CD4-positive, alpha-beta T cell treated with Interleukin-4 for 4 hours (primary cell): ENCODE results near the gene IL12RB2.
"Not testable (repeated sequence)": the region's sequence is repeated elsewhere in the genome, so short reads cannot be mapped to it uniquely, and the experiment has no call there.

Source experiments
- DNase-seq: peaks from one replicate; pipeline ENCODE4 v3.0.0-alpha.2; 2020

IL12RB2 gene

DNA sequence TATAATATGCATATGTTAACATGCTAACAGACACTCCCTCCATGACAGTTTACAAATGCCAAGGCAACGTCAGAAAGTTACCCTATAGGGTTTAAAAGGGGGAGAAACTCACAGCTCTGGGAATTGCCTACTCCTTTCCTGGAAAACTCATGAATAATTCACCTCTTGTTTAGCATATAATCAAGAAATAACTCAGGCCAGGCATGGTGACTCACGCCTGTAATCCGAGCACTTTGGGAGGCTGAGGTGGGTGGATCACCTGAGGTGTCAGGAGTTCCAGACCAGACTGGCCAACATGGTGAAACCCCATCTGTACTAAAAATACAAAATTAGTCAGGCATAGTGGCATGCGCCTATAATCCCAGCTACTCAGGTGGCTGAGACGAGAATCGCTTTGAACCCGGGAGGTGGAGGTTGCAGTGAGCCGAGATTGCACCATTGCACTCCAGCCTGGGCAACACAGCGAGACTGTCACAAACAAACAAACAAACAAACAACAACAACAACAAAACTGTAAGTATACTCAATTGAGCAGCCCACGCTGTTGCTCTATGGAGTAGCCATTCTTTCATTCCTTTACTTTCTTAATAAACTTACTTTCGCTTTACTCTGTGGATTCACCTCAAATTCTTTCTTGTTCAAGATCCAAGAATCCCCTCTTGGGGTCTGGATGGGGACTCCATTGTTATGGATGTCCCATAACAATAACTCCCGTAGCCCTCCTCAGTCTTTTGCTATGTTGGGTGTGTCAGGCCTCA lies 92.5 kb downstream of the IL12RB2 start:
- DNase-seq, result not testable (repeated sequence)

DNA sequence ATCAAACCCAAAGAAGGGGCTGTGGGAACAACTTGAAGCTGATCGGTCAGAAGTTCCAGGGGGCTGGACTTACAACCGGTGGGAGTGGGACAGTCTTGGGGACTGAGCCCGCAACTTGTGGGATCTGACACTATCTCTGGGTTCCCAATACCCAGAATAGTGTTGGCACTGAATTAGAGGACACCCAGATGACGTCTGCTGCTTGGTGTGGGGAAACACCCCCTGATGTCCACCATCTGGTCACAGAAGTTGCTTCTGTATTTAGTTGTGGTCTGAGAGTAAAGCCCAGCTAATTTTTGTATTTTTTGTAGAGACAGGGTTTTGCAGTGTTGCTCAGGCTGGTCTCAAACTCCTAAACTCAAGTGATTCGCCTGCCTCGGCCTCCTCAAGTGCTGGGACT lies 93.8 kb downstream of the IL12RB2 start:
- no peak for DNase-seq

DNA sequence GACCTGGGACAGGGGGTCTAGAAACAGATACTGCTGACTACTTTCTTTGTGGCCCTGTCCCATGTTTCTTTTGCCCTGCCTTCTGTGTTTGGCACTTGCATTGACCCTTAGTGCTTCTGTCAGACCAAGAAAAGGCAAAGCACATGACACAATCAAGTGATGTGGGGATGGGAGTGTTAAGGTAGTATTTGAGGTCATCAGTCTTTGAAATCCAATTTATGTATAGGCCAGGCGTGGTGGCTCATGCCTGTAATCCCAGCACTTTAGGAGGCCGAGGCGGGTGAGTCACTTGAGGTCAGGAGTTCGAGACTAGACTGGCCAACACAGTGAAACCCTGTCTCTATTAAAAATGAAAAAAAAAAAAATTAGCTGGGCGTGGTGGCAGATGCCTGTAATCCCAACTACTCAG lies 96.5 kb downstream of the IL12RB2 start:
- DNase-seq, result no peak

DNA sequence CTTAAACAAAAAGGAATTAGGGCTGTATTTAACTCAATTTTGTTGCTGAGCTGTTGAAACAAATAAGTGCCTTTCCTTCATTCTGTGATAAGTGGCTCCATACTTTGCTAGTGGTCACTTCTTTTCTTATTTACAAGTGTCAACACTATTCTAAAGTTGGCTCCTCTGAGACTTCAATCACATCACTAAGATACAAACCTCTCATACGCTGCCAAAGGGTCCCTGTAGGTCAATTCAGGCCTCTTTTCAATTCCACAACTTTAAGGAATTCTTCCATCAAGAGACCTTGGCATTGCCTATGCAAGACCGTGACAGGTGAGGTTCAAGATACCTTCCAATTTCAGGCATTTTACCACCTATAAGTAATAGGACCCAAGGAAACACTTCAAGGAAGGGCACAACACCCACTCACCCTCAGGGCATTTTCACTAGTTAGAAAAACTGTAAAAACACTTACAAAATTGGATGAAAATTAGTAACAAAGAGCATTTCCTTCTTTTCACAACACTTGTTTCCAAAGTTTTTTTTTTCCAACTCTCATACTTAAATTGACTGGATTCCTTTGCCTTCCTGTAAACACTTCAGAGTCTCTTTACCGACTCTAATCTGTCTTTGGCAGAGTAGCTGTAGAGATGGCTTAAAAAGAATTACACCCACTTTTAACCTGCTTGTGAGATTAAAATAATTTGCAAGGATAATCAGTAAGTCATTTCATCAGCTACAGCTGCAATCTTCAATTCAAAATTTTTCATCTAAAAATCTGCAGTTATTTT lies 98.0 kb downstream of the IL12RB2 start:
- DNase-seq, result no peak

DNA sequence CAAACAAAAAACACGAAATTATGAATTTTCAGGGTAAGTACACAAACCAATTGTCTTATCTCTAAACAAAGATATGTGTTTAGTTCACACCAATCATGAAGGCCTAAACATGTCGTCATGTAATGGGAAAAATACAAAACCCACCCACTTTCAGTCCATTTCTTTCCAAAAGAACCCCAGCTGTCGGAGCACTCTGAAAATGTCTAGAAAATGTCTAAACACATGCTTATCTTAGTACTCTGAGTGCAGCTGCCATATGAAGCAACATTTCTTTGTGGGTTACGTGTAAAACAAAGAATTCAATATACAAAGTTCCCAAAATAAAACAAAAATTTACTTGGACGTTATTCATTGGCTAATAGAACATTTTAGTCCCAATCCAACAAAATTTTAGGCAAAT lies 99.8 kb downstream of the IL12RB2 start:
- DNase-seq, result no peak

DNA sequence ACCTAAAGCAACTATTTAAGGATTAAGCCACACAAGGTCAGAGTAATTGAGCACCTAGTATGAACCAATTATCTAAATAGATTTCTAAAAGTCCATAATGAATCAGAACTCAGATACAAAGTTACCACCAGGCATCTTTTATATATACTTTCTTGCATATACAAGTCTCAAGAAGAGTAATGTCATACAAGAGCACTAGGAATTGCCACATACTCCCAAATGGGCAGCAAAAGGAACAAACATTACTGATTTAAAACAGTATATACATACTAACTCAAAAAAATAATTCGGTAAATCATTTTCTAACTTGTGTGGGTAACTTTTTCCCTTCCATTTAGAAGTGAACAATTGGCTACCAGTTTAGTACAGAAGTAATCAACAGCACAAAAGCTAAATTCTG lies 100.5 kb downstream of the IL12RB2 start:
- no peak for DNase-seq

DNA sequence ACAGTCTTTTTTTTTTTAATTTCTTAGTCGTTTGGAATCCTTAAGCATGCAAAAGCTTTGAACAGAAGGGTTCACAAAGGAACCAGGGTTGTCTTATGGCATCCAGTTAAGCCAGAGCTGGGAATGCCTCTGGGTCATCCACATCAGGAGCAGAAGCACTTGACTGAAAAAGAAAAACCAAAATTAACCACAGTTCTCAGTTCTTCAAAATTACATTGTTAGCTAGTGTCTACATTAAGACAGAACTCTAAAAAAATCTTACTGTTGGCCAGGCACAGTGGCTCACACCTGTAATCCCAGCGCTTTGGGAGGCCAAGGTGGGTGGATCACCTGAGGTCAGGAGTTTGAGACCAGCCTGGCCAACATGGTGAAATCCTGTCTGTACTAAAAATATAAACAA lies 105.4 kb downstream of the IL12RB2 start:
- not testable (repeated sequence) for DNase-seq

DNA sequence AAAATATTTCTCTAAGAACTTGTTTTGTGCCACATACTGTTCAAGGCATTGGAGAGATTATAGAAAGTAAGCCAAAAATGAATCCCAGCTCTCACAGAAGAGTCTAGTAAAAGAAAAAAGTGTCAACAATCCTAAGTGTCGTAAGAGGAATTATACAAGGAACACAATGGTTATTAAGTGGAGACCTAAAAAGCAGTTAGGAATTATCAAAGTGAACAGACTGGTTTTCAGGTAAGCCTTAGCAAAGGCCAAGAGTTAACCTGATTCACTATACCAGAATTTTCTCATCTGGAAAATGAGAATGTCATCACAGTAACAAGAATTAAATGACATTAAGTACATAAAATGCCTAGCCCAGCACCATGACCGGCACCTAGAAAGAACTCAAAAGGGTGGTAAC lies 106.9 kb downstream of the IL12RB2 start:
- DNase-seq, result no peak

DNA sequence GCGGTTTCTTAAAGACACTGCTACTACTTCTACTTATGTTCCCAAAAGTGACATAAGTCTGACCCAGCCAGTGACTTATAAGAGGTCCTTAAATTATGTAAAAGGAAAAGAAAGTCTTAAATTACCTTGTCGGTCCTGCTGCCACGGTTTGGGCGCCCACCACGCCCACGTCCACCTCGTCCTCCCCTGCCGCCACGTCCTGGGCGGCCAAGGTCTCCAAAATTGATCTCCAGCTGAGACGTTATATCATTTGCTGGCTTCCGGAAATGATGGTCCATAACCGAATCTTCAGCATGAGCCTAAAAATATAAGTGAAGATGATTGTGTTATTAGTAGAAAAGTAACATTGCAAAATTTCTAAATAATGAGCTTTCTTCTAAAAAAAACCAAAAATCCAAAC lies 107.4 kb downstream of the IL12RB2 start:
- DNase-seq, result no peak

DNA sequence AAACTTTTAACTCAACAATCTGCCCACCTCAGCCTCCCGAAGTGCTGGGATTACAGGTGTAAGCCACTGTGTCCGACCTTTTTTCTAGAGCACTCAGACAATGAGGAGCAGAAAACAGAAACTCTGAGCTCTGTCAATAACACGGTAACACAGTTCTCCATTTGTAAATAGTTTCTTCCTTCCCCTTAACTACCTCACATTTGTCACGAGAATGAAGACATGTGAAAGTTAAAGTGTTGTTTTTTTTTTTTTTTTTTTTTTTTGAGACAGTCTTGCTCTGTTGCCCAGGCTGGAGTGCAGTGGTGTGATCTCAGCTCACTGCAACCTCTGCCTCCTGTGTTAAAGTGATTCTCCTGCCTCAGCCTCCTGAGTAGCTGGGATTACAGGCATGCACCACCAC lies 110.1 kb downstream of the IL12RB2 start:
- DNase-seq, result not testable (repeated sequence)

DNA sequence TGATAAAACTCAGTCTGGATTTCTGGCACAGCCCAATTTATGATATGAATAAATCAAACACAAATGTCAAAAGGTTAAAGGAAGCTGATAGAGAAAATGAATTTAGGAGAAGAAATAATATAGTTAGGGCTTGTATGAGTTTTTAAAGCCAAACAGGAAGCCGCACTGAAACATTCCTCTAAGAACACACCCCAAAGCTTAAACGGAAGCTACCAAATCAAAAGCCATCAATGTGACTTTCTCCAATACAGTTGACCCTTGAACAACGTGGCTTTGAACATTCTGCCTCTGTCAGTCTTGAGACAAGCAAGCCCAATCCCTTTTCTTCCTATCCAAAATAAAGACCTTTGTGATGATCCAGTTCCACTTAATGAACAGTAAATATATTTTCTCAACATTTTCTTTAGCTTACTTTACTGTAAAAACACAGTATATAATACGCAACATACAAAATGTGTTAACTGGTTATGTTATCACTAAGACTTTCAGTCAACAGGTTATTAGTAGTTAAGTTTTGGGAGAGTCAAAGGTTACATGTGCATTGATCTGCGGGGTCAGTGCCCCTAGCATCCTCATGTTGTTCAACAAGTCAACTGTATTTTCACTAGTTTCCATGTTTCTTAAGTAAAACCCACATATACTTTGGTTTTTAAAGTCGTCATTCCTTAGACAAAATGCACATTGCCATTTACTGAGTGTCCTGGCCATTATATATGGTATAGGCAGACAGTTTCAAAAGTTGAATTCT lies 111.3 kb downstream of the IL12RB2 start:
- DNase-seq, result no peak

DNA sequence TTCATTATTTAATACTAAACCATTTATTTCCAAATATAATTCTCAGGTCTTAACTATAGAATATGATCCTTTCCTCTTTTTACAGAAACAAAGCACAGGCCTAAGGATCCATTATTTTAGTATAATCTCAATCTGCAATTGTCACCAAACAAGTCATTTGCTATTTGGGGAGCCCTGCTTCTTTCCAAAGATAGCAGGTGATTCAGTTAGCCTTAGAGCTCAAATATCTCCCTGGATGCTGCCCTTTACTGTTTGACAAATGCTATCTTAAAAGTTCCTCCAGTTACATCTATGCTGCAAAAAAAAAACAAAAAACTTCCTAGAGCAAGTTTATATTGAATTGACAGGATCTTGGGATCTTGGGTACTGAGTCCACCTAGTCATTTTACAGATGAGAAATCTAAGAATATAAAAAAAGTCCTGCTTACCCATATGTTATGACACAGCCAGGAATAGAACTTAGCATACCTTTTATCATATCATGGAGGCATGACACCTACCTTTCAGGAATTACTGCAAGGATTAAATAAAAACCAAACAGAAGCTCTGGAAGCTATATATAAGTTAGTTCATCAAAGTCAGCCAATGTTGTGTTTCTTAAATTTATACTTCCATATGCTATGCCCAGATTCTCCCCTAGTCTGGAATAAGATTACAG lies 113.3 kb downstream of the IL12RB2 start:
- DNase-seq, result no peak

DNA sequence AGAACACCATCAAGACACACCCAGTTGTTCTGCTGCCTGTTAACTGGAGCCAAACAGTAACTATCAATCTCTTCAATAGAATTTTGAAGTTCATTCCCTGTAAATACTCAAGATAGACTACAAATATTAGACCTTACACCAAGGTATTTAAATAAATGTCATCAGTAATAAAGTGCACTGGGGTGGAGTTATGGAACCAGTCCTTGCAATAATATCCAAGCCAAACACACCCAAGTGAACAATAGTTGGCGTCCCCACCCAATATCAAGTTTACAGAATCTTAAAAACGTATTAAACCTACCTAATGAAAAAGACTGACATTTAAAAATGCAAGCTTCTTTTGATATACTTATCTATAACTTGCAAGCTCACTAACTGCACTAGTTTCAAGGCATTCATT lies 119.8 kb downstream of the IL12RB2 start:
- no peak for DNase-seq

DNA sequence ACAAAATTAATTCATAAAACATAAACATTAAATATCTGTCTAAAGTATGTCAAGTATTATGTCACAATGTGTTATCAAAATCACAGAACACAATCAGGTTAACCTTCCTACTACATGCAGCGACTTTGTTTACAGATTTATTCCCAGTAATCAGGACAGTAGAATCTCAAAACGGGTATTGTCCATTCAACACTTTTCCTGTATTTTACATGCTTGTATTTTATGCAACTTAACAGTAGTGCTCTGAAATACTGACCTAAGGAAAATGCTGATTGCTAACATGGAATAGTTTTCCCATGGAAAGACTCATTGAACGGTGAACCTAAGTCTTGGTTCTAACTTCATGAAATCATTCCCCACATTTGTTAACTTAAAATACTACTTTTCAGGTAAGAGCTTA lies 120.3 kb downstream of the IL12RB2 start:
- DNase-seq, result no peak

DNA sequence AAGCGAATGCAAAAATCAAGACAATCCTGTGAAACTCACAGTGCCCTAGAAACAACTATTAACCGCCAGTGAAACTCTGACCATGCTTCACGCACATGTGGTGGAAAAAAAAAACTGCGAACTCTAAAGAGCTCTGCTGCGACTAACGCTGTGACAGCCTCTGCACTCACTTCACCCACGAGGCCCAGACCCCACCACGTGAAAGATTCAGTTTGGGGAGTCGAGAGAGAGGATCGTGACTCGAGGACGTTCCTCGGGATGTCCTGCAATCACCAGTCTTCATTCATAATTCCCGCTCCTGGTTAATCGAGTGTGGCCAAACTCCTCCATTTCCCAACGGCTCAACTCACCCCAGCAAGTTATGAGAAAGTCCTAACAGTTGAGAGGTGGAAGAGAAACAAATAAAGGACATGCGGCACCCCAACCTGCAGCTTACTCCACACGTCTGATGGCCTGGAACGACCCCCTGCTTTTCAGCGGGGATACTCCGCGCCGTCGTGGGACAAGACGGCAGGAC lies 121.4 kb downstream of the IL12RB2 start:
- peak; percentile 11 for DNase-seq

DNA sequence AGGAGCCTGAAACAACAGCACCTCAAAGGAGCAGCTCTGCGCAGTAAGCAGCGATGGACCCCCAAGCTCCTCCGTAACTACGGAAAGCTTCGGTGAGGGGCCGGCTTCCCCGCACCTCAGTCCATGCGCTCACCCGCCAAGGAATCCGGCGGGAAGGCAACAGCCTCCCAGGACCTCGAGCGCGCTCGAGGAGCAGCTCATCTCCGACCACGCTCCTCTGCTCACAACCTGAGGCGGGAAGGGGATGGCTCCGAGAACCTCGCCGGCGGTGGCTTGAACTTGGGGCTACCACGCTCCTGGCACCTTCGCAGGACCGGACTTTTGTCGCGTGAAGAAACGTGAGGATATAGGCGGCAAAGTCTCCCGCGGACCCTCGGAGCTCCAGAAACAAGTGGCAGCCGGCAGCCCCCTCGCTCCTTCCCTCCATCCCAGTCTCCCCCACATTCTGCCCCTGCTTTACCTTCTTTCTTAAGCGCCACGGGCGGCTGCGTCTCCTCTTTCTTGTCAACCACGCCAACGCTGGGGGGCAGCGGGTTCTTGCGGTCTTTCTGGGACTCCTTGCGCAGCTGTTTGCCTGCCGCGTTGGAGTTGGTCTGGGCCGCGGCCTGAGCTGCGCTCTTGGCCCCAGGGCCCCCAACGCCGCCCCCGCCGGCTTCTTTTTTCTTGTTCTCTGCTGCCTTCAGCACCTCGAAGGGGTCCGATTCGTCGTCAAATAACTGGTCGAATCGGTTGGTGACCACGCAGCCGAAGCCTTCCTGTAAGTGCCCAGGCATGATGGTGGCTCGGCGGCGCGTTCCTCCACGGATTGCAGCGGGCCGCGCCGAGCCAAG lies 122.1 kb downstream of the IL12RB2 start:
- no peak for DNase-seq

DNA sequence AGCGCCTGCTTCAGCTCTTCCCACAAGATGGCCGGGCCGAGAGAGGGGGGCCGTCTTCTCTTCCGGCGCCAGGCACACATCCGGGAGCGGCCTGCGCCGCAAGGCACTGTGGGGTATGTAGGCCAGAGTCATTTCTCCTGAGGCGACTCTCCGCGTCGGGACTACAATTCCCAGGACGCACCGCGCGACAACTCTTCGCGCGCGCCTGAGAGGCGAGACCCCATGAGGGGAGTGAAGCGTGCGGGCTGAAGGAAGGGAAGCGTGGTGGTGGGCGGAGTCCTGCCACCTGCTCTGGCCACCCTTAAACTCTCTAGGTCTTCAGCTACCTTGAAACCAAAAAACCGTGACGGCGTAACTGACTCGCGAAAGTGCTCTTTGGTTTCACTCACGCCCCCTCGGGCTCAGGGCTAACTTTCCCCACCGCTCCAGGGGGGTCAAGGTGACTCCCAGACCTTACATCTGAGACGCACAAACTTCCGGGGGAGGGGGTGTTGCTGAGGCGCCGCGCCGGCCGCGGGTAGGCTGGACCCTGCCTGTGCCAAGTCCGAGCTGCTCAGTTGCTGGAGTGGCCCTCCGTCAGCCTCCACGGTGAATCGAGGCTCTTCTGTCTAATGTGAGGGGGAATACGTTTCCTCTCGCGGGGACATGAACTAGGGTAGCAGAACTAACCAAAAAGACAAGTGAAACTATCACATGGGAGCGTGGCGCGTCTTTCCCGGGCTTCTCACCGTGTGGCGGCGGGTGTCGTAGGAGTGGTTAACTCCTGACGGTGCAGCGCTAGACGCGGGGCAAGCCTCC lies 122.9 kb downstream of the IL12RB2 start, which contains the start of gene SERBP1:
Gene SERBP1 (minus strand): TSS at position 45 of the 798 bp plus-strand sequence. CDS start 102 bp downstream, outside the sequence.
- DNase-seq, result peak; percentile 96

DNA sequence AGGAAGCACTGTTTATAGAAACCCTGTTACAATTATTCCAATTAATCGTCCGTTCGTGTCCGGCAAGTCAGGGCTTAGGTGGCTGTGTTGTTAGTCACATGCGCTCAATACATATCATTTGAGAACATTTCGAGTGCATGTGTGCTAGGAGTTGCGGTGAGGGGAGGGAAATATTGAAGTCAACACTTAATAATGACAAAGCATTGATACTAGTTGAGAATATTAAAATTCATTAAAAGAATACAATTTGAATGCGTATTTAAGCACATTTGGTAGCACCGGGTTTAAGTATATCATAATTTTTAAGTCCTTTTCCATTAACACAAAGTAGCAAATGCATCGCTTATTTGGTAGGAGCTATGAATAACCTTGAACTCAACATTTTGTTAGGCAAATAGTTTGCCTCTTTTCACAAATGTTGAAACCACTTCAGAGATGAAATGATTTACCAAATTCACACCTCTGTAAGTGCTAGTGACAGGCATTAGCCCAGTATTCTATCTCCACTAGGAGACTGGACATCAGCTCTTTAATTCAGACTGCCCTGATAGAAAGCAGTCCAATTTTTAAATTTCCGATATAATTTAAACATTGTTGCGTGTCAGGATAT lies 123.6 kb downstream of the IL12RB2 start:
- DNase-seq, result no peak

DNA sequence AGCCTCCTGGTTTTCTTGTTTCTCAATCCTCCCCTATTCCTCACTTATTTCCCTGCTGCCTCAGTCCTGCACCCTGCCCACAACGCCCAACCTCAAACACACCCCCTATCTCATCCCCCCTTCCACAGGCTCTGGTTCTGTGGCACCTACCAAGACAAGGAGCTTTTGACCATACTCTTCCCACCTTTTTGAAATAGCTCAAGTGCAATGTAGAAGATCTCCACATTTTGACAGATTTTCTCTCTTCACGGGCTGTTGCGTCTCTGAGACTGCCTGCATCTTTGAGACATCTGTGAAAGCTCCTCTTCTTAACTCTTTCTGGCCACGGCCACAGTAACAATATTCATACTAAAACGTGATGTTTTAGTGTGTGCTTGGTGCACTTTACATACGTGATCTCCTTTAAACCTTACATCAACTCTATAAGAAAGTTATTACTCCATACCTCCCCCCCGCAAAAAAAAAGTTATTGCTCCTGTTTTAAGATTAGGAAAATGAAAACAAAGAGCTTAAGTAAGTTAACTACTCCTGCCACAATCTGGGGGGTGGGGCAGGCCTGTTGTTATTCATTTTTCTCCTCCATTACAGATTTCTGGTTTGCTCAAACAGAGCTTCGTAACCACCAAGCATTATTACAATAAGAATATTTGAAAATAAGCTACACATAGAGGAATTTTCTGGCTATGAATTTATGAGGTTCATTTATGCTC lies 124.4 kb downstream of the IL12RB2 start:
- DNase-seq, result no peak

DNA sequence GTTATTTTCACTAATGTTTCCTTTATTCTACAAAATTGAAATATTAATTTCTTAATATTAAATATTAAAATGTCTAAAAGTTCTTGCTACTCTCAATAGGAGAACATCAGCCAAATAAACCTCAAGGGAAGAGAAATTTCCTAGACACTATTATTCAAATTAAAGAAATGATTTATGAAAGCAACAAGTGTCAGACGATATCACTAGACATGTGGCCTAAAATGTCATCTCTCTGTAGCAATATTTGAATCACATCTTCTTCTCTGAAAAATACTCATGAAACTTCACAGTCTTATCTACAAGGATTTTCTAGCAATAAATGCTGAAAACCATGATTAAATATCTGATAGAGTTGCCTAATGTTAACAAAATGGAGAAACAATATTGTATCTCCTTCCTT lies 125.1 kb downstream of the IL12RB2 start:
- no peak for DNase-seq
